ENCODE data around the gene CATSPER3. TPM values are rescaled to one million over a fixed set of nuclear protein-coding genes. Genes with fewer than 3 reads are reported as not detected.

The CATSPER3 gene
- total RNA-seq, 4 donors from 2014 or later = 0.34 TPM; not detected in 3

Other genes starting within 250 kb of the CATSPER3 start
- gene CAMLG, start 229.4 kb upstream of the CATSPER3 start, total RNA-seq = 10 to 100 TPM; 24.1 to 27.6 (median 25.9) TPM
- 10 to 100 TPM; 21.8 to 68.5 (median 33.1) TPM for gene DDX46, start 209.1 kb upstream of the CATSPER3 start, total RNA-seq
- gene C5orf24, start 121.9 kb upstream of the CATSPER3 start, total RNA-seq = 10 to 100 TPM; 32.2 to 47.3 (median 38.0) TPM
- 10 to 100 TPM; 31.9 to 74.4 (median 37.8) TPM for gene TXNDC15, start 93.5 kb upstream of the CATSPER3 start, total RNA-seq
- 10 to 100 TPM in 1 of 4 donors, 1 to 10 TPM in 3; 8.2 to 13.4 (median 9.1) TPM for gene PCBD2, start 62.8 kb upstream of the CATSPER3 start, total RNA-seq
- gene PITX1, start 66.3 kb downstream of the CATSPER3 start, total RNA-seq = 1 to 10 TPM in 3 of 4 donors, under 1 TPM in 1; 0.64 to 2.4 (median 1.4) TPM

Data from suprapubic skin (tissue), 4 donors.